CD1c-positive myeloid dendritic cell (primary cell): ENCODE measurements around the gene CCDC88B.

Experiments
- DNase-seq: peaks from one replicate; pipeline ENCODE4 v3.0.0-alpha.2; 2016; ENCODE audit errors: extremely low spot score

The CCDC88B gene

DNA sequence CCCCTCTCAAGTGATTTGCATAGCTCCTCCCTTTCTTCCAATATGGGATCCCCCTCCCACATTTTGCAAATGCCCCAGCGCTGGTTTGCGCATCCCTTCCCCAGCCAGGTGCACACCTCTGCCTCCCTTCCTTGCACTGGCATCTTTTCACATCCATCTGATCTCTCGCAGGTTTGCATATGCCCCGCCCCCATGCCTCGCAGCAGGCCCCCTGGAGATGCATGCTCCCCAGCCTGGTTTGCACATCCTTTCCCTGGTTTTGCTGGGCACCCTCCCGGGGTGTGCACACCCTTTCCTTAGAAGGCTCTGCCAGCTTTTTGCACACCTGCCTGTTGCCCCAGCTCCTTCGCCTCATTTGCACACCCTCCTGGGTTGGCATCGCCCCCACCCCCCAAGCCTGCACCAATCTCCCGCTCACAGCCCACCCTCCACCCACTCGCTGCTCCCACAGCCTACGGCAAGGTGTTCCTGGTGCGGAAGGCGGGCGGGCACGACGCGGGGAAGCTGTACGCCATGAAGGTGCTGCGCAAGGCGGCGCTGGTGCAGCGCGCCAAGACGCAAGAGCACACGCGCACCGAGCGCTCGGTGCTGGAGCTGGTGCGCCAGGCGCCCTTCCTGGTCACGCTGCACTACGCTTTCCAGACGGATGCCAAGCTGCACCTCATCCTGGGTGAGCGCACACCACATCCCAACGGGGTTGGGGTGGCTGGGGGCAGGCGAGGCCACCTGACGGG is 19.9 kb downstream of the CCDC88B start:
- peak; percentile 57 for DNase-seq

DNA sequence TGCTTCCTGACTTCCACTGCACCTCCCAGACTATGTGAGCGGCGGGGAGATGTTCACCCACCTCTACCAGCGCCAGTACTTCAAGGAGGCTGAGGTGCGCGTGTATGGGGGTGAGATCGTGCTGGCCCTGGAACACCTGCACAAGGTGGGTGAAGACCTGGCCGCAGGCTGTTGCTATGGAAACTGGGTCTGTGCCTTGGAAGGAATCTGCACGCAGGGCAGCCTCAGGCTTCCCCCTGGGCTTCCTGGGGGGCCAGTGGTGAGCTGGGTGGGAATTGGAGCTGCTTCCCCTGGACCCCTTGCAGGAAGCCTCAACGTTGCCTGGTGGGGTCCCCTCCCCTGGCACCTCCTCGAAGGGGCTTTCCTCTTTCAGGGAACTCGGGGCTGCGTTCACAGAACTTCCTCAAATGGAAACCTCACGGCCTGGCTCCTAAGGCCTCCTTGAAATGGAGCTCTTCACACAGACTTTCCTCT is 20.5 kb downstream of the CCDC88B start:
- DNase-seq, result peak; percentile 60

DNA sequence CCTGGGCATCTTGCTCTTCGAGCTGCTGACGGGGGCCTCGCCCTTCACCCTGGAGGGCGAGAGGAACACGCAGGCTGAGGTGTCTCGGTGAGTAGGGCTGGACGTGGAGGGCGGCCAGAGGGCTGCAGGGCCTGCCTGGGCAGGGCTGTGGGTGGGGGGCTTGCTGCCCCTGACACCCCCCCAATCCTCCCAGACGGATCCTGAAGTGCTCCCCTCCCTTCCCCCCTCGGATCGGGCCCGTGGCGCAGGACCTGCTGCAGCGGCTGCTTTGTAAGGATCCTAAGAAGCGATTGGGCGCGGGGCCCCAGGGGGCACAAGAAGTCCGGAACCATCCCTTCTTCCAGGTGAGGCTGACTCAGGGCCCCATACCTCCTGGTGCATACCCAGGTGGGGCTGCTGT is 21.7 kb downstream of the CCDC88B start:
- no peak for DNase-seq

DNA sequence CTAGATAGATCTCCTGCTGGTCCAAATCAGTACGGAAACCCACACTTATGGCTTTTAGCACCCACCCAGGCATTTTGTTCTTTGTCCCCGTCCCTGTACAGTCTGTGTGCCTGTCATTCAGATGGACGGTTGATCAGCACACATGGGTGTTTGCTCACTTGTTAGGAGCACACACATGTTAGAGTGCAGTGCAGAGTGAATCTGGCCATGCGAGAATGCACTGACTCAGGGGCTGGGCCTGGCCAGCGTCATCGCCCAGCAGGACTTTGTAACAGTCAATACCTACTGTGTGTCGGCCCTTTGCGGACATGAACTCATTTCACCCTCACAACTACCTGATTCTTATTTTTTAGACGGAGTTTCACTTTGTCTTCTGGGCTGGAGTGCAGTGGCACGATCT is 22.3 kb downstream of the CCDC88B start:
- no peak for DNase-seq

DNA sequence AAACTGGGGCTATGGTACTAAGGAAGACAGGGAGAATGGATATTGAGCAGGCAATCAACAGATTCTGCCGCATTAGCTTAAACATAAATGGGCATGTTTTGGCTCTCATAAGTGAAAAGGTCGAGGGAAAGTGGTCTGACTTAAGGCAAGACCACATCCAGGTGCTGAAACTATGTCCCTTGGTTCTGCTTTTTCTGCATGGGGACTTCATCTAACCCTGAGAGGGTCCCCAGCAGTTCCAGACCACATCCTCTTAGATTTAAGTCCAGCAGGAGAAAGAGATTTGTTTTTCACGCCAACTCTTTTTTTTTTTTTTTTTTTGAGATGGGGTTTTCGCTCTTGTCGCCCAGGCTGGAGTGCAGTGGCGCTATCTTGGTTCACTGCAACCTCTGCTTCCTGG is 24.4 kb downstream of the CCDC88B start:
- DNase-seq, result no peak

DNA sequence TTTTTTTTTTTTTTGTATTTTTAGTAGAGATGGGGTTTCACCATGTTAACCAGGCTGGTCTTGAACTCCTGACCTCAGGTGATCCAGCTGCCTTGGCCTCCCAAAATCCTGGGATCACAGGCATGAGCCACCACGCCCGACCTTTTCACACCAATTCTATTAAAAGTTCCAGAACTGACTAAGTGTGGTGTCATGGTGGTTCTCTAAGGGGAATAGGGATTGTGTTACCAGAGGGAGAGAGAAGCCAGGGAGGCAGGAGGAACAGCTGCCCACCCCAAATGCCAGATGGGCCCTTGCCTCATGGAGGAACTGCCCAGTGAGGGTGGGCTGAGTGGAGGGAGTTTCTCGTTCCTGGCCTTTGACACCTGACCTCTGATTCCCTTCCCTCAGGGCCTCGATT is 24.9 kb downstream of the CCDC88B start:
- DNase-seq, result no peak

DNA sequence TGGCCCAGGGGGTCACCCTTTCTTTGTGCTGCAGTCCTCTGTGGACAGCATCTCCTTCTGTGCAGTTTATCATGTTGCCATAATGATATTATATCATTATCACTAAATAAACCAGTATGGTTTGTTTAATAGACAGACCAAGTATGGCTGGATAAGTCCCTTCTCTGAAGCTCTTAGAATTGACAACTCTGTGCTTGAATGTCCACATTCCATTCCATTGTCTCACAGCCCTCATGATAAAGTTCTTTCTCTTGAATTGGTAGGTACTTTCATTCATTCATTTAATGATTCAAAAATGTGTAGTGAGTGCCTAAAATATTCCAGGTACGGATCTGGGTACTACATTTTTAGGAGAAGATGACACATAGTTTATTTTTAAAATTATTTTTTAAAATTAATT is 26.7 kb downstream of the CCDC88B start:
- DNase-seq, result no peak

DNA sequence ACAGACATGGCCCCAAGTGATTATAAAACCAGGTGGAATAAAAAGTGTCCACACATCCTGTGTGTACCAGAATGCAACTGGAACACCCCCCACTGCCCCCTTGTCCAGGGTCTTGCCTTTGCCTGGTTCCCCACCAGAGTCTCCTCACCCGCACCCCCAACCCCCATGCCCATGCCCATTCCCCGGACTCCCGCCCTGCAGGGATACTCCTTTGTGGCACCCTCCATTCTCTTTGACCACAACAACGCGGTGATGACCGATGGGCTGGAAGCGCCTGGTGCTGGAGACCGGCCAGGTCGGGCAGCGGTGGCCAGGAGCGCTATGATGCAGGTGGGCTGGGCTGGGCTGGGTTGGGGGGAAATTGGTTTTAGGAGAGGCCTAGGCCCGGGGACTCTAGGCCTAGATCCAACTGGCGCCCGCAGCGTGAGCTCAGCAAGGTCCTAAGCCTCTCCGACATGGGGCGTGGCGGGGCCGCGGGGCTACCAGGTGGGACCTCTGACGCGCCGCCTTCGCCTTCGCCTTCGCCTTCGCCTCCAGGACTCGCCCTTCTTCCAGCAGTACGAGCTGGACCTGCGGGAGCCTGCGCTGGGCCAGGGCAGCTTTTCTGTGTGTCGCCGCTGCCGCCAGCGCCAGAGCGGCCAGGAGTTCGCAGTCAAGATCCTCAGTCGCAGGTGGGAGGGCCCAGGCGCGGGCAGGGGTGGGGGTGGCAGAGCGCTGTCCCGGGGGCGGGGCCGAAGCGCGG is 28.1 kb downstream of the CCDC88B start:
- DNase-seq, result no peak

DNA sequence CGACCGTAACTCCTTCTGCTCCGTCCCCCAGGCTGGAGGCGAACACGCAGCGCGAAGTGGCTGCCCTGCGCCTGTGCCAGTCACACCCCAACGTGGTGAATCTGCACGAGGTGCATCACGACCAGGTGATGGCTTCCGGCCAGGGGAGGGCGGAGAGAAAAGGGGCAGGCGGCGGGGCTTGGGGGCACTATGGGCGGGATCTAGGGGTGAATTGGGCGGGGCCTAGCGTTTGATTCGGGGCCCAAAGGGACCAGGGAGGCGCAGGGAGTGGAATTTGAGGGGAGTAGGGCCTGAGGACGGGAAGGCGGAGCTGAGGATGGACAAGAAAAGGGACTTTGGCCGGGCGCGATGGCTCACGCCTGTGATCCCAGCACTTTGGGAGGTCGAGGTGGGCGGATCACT is 28.7 kb downstream of the CCDC88B start:
- no peak for DNase-seq

DNA sequence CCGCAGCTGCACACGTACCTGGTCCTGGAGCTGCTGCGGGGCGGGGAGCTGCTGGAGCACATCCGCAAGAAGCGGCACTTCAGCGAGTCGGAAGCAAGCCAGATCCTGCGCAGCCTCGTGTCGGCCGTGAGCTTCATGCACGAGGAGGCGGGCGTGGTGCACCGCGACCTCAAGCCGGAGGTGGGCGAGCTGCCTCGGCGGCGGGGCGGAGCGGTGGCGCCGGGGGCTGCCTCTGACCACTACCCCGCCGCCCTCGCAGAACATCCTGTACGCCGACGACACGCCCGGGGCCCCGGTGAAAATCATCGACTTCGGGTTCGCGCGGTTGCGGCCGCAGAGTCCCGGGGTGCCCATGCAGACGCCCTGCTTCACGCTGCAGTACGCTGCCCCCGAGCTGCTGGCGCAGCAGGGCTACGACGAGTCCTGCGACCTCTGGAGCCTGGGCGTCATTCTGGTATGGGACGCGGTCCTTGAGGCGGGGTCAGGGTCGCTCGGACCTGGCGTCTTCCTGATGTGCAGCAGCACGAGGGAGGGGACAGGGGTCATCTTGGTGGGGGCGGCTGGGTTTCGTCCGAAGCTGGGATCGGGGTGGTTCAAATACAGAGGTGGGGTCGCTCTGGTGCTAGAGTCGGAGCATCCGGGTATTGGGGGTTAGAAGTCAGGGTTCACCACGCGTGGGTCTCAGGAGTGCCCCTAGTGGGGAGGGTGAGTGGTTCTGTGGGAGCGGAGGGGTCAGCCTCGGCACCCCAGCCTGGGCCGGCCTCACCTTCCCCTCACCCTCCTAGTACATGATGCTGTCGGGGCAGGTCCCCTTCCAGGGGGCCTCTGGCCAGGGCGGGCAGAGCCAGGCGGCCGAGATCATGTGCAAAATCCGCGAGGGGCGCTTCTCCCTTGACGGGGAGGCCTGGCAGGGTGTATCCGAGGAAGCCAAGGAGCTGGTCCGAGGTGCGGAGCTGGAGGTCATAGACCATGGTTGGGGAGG is 29.7 kb downstream of the CCDC88B start:
- no peak for DNase-seq

DNA sequence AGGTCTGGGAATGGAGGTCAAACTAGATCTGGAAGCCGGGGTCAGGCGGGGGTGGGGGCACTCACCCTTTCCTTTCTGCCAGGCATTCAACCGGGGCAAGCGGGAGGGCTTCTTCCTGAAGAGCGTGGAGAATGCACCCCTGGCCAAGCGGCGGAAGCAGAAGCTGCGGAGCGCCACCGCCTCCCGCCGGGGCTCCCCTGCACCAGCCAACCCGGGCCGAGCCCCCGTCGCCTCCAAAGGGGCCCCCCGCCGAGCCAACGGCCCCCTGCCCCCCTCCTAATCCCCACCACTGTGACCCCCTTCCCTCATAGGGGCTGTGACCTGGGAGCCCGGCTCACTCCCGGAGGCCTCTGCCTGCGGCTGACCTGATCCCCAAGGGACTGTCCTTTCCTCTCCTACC is 31.2 kb downstream of the CCDC88B start:
- DNase-seq, result no peak

DNA sequence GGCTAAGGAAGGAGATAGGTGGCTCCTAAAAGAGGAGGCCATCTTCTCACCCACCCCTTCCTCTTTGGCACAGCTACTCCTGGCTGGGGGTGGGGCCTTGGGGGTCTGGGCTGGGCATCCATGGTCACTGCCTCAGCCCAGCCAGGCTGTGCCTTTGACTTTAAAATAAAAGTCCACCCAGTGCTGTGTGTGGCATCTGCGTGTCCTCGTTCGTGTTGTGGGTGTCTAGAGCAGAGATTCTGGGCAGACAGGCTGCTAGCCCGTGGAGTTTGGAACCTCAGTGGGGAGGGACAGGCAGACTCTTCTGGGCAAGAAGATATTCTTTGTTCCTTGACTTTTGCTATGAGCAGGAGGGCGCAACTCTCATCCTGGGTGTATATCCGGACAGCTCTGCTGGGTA is 32.0 kb downstream of the CCDC88B start:
- no peak for DNase-seq

DNA sequence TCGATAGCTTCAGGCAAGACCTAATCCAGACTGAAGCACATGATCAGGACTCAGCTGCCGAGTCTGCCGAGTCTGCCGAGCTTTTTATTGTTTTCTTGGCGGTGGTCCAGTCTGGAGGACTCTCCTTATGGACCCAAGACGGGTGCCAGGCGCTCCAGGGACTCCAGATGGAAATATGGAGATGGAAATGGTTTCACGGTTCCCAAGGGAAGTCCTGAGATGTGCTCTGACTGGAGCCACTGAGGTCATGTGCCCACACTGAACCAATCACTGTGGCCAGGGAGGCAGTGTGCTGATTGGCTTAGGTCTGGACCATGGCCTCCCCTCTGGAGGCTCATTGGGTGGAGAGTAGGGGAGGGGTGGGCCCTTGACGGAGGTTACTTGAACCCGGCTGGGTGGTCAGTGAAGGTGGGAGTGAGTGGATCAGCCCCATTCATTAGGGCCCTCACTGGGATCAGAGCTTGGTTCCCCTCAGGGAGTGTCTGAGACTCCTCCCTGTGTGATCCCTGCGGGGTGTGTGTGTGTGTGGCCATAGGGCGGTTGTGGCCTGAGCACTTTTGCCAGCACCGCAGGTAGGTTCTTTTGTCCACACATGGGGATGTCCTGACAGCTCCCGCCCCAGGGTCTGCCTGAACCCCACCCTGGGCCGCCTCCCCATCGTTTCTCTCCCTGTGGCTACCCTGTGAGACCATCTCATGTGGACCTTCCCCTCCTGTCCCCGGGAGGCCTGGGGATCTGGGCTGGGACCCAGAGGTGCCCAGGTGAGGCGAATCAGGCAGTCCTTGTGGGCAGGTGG is 33.0 kb downstream of the CCDC88B start:
- DNase-seq, result no peak

DNA sequence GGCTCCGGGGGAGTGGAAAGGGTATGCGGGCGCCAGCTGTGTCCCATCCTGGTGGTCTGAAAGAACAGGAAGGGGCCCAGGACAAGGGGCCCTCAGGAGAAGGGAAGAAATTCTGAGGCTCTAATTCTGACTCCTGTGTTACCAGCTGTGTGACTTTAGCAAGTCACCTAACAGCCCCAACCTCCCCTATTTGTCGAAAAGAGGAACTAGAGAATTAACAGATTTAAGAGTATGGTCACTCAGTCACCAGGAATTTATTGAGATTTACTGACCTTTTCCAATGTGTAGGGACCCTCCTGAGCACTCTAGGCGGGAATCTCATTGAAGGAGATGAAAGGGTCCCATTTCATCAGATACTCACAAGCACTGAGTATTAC is 33.6 kb downstream of the CCDC88B start:
- peak; percentile 23 for DNase-seq

DNA sequence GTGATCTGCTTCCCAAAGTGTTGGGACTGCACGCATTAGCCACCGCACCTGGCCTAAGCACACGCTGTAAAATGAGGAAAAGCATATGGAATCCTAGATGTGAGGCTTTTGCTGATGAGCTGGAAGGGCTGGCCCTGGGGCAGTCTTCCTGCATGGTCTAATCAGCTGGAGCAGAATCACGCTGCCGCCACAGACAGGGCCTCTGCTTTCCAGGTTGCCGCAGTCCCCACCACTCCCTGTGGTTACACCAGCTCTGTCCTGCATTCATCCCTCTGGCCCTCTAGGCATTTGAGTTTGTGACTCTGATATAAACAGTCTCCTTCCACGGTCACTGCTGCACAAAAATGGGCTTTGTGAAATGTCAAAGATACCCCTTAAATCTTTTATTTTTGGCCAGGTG is 36.1 kb downstream of the CCDC88B start:
- no peak for DNase-seq

DNA sequence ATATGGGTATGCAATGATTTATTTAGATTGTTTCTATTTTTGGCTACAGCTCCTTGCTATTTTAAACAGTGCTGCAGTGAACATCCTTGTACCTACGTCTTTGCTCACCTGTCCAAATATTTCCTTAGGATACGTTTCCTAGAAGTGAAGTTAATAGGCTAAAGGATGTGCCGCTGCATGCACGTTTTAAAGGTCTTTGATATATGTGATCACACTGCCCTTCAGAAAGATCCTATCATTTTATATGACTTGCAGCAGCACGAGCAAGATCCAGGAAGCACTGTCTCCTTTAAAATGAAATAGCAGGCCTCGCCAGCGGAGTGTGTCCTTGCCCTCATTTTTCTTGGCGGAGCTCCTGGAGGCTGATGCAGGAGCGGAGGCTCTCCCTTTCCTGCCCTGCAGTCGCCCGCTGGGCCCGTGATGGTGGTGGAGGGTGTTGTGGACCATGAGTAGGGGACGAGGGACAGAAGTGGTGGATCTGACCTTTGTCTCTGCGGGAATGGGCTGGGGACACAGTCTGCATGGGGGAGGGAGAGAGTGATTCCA is 38.4 kb downstream of the CCDC88B start:
- DNase-seq, result no peak

DNA sequence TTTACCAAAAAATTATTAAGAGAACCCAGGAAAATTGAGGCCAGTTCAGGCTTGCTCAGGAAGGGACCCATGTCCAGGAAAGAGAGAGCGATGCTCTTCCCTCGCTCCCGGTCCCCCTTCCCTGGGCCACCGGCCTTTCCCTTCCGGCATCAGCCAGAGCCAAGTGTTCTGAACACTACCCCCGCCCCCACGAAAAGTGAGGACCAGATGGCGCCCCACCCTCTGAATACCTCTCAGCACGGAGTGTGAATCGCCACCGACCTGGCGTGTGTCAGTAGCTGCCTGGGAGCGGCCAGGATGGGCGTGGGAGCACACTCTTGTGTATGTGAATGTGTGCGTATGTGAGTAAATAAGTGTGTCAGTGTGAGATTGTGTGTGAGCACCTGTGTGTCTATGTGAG is 39.2 kb downstream of the CCDC88B start:
- DNase-seq, result no peak

DNA sequence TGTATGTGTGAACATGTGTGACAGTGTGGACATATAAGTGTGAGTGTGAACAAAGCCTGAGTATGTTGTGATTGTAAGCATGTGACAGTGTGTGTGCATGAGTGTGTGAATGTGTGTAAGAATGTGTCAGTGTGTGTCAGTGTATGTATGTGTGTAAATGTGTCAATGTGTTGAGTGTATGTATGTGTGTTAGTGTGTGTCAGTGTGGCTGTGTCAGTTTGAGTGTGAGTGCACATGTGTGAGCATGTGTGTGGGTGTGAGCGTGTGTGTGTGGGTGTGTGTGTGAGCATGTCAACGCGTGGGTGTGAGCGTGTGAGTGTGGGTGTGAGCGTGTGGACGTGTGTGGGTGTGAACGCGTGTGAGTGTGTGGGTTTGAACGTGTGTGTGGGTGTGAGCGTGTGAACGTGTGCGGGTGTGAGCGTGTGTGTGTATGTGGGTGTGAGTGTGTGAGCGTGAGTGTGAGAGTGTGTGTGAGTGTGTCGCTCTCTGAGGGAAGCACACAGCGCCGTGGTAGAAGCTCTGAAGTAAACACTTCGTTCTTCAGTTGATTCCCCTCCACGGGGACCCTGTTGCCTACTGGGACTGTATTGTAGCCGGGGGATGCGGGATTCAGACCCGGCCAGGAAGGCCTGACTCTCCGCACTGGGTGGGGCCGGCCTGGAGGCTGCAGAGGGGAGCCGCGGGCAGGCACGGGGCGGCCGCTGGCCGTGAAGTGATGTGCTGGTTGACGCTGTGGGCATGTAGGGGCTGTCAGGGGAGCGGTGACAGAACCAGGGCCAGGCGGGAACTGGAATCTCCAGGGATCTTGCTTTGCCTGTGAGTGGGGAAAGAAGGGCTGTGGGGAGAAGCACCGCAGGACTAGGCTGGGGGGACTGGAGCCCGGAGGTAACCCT is 40.1 kb downstream of the CCDC88B start:
- no peak for DNase-seq

DNA sequence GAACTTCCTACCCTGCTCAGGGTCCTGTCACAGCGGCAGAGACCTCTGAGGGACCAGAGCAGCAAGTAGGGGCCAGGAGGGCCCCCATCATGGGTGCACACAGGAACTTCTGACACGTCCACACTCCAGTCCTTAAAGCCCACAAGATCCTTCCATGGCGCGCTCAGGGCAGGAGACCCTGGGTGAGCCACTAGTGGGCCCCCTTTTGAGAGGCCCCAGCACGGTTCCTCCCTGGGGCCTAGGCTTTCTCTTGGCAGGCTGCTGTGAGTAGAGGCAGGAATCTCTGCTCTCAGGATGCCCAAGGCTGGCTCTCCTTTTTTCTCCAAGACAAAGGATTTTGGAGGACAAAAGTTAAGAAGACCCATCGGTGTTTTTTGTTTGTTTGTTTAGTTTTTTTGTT is 41.3 kb downstream of the CCDC88B start:
- DNase-seq, result no peak

DNA sequence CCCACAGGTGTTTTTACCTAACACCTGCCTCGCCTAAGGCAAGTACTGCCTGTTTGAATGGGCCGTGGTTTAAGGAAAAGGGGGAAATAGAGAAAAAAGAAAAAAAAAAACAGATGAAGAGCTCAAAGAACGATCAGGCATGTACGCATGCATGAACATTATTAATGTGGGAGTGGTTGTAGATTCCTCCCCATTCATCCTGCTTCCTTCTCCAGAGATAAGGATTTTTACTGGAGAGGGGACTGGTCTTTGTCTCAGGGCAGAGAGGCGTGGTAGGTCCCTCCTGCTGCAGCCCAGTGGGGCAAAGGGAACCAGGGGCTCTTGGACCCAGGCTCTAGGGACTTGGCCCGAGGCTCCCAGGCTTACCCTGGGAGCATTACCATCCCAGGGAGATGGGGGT is 42.0 kb downstream of the CCDC88B start:
- DNase-seq, result no peak
